ENCODE measurements around the gene NUDC. TPM values are rescaled to one million over a fixed set of nuclear protein-coding genes. Genes with fewer than 3 reads are reported as not detected.

Gene NUDC
- total and polyA plus RNA-seq, 2 of the 13 experiments (the other 11 are each of a cell fraction or from before 2014, with no cell fraction given): 34.7 to 104 TPM

- TF ChIP-seq PHF8 (CRISPR knock-in tag; IDR thresholded peaks at IDR 0.05): peak; percentile 91
- peak; percentile 86; the same call in 1 of the 2 replicates for TF ChIP-seq PRMT3 (CRISPR knock-in tag; IDR thresholded peaks at IDR 0.05; ENCODE audit: borderline replicate concordance, low read depth)
- no peak for TF ChIP-seq SMC3 (IDR thresholded peaks at IDR 0.05; ENCODE audit: low read length)
- TF ChIP-seq ZNF138 (CRISPR knock-in tag; IDR thresholded peaks at IDR 0.05; ENCODE audit: low read depth): peak; percentile 96
- TF ChIP-seq ZNF670 (CRISPR knock-in tag; IDR thresholded peaks at IDR 0.05; ENCODE audit: borderline replicate concordance): no peak; the same call in 1 of the 2 replicates
- TF ChIP-seq ZNF510 (CRISPR knock-in tag; IDR thresholded peaks at IDR 0.05; ENCODE audit: low read depth): no peak; the same call in 1 of the 2 replicates
- TF ChIP-seq PTBP1 (IDR thresholded peaks at IDR 0.05; ENCODE audit: low read depth, low read length, poor library complexity, severe bottlenecking): no peak
- no peak for TF ChIP-seq ZNF841 (CRISPR knock-in tag; IDR thresholded peaks at IDR 0.05; ENCODE audit: borderline replicate concordance)
- no peak for TF ChIP-seq ZNF615 (CRISPR knock-in tag; IDR thresholded peaks at IDR 0.05; ENCODE audit: borderline replicate concordance)
- TF ChIP-seq MLX (CRISPR knock-in tag; IDR thresholded peaks at IDR 0.05): 0 out of 2 replicates have a peak, but pooled peaks have one; percentile 11
- TF ChIP-seq ZBTB42 (CRISPR knock-in tag; IDR thresholded peaks at IDR 0.05): peak; percentile 82
- no peak for TF ChIP-seq SMARCE1 (IDR thresholded peaks at IDR 0.05; ENCODE audit: borderline replicate concordance)
- 0 out of 2 replicates have a peak, but pooled peaks have one; percentile 27 for TF ChIP-seq ZNF331 (CRISPR knock-in tag; IDR thresholded peaks at IDR 0.05)
- peak; percentile 82; the same call in 1 of the 2 replicates for TF ChIP-seq E2F2 (CRISPR knock-in tag; IDR thresholded peaks at IDR 0.05; ENCODE audit: borderline replicate concordance)
- no peak for TF ChIP-seq ZFP41 (CRISPR knock-in tag; IDR thresholded peaks at IDR 0.05; ENCODE audit: borderline replicate concordance)
- peak; percentile 53; the same call in 1 of the 2 replicates for TF ChIP-seq ZNF414 (CRISPR knock-in tag; IDR thresholded peaks at IDR 0.05)
- no peak for TF ChIP-seq RBAK (CRISPR knock-in tag; IDR thresholded peaks at IDR 0.05)
- peak; percentile 96 for TF ChIP-seq MAX (IDR thresholded peaks at IDR 0.05)
- no peak for TF ChIP-seq EHMT2 (IDR thresholded peaks at IDR 0.05; ENCODE audit: borderline replicate concordance, low read depth, low read length)
- TF ChIP-seq ZNF275 (CRISPR knock-in tag; IDR thresholded peaks at IDR 0.05; ENCODE audit: borderline replicate concordance): no peak
- TF ChIP-seq BATF2 (CRISPR knock-in tag; IDR thresholded peaks at IDR 0.05): peak; percentile 76; the same call in 1 of the 2 replicates
- no peak; the same call in 1 of the 2 replicates for TF ChIP-seq KDM4B (CRISPR knock-in tag; IDR thresholded peaks at IDR 0.05)
- no peak; the same call in 1 of the 2 replicates for TF ChIP-seq ZNF703 (CRISPR knock-in tag; IDR thresholded peaks at IDR 0.05; ENCODE audit: borderline replicate concordance)
- TF ChIP-seq SMARCC2 (IDR thresholded peaks at IDR 0.05): no peak
- TF ChIP-seq TOE1 (CRISPR knock-in tag; IDR thresholded peaks at IDR 0.05): no peak
Measured at GRCh38 chr1:26921540-26922430, at the start of gene NUDC (continued).

All from HepG2 (cell line).